GM18873 (cell line): ENCODE data around the gene UBE2L6.

Experiments used
- ATAC-seq: cut with Tn5 transposase; IDR thresholded peaks from one replicate; pipeline ENCODE4 v1.9.1; 2021; ENCODE audit warnings: mild to moderate bottlenecking, moderate library complexity, moderate number of reproducible peaks; ENCODE audit not compliant: unreplicated experiment, low FRiP score

The UBE2L6 gene

DNA sequence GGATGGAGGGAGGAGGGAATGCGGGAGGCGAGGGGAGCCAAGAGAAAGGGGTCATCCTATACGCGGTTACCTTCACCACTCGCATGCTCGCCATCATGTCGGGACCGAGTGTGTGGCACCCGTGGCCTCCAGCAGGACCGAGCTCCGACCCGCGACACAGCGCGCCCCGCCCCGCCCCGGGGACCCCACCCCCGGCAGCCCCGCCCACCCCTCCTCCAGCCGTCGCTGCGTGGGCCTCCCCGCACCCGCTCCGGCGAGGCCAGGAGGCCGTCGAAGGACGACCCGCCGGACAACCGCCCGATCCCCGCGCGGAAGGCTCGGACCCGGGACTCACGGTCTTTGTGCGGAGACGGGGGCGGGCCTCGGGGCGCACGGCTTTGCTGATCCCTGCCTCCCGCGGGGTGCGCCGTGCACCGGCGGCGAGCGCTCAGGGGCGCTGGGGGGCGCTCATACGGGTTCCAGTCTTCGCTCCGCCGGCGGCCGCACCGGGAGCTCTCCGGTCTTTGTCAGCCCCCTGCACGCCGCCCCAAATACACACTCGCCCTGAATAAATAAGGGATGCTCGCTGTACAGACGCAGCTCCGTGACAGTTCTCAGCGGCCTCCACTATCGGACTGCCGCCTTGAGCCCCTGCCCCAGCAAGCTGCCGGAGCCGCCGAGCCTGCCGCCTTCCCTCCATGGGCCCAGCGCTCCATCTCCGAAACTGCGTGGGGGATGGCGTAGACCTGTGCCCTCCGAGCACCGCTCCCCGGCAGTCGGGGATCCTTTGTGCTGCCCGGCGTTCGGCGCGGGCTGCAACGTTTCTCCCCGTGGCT is at the start of gene UBE2L6:
Gene UBE2L6, minus strand, starts transcription at position 158 of the 815 bp plus-strand sequence. Its CDS starts 61 bp downstream, at position 97.
- peak; percentile 76 for ATAC-seq

DNA sequence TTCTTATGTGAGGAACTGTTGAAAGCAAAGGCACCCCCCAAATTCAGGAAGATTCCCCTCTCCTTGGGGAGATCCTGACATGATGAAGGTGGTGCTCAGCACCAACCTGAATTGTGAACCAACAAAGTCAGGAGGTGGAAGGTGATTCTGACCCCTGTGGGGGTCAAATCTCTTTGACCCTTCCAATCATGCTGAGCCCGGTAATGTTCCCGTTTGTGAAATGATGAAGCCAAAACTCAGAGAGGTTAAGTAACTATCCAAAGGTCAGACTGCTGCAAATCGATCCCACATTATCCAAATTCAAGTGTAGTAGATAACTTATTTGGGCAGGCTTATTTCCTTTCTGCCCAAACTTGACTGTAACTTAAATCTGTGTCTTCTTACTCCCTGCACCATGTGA is 49.1 kb upstream of the UBE2L6 start:
- no peak for ATAC-seq

DNA sequence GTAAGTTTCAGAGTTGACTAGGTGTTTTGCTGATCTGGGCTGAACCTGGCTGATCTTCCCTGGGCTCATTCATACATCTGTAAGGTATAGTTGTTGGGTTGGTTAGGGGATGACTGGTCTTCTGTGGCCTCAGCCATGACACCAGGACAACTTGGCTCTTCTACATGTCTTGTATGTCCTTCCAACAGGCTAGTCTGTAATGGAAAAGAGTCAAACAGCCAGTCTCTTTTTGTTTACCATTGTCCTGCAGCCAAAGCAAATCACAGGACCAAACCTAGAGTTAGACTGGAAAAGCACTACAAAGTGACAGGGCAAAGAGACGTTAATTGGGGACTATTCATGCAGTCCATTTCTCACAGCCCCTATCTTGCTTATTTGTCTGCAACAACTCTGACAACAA is 47.8 kb upstream of the UBE2L6 start:
- ATAC-seq = no peak

DNA sequence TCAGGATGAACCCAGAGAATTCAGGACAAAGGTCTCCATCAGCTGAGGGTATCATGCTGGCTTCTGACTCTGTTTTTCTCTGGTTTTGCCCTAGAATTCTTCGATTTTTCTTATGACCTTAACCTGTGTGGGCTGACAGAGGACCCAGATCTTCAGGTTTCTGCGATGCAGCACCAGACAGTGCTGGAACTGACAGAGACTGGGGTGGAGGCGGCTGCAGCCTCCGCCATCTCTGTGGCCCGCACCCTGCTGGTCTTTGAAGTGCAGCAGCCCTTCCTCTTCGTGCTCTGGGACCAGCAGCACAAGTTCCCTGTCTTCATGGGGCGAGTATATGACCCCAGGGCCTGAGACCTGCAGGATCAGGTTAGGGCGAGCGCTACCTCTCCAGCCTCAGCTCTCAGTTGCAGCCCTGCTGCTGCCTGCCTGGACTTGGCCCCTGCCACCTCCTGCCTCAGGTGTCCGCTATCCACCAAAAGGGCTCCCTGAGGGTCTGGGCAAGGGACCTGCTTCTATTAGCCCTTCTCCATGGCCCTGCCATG is 46.8 kb upstream of the UBE2L6 start:
- no peak for ATAC-seq

DNA sequence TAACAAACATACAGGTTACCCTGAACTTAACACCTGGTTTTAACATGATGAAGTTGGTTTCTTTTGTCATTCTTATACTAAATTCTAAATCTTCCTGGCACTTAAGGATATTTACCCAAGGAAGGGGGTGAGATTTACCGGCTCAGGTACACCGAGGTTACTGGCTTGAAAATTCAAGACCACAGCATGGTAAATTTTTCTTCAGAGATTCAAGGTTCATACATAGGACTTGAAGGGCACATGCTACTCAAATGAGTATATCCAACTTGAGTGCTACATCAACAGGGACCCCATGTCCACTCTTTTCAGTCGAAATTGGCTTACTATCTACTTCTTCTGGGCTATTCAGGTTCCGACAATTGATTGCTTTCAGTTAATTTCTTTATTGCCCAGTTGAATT is 42.7 kb upstream of the UBE2L6 start:
- ATAC-seq = no peak

DNA sequence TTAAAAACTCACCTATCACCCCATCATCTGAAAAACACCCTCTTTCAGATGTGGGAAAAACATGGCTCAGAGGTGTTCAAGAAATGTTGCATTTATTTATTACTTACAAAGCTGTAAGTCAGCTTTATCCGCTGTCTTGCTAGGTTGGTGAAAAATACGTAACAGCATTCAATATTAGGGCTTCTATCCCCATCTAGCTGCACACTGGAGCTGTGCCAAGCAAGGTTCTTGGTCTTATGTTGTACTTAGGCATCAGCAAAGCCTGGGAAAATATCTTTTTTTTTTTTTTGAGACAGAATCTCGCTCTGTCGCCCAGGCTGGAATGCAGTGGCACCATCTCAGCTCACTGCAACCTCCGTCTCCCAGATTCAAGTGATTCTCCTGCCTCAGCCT is 37.6 kb upstream of the UBE2L6 start:
- ATAC-seq = no peak

DNA sequence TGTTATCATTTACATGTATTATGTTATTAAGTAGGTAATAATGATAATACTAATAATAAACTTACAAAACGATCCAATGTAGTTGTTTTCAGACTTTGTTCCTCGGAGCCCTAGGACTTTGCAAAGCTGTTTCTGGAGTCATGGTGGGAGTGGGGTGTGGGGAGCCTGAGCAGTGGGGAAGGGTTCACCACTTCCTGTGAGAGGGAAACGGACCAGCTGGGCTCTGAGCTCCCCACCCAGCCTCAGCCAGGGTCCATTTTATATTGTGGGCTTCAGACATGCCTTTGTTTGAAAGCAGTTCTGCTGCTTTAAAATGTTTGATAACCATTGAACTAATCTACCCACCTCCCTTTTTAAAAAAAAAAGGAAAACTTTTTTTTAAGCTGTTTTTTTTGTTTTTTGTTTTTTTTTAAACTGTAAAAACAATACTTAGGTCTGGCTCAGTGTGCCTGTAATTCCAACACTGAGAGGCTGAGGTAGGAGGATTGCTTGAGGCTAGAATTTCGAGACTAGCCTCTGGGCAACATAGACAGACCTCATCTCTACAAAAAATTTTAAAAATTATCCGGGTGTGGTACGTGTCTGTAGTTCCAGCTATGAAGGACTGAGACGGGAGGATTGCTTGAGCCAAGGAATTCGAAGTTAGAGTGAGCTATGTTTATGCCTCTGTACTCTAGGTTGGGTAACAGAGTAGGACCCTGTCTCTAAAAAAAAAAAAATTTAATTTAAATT is 37.0 kb upstream of the UBE2L6 start:
- ATAC-seq = no peak

DNA sequence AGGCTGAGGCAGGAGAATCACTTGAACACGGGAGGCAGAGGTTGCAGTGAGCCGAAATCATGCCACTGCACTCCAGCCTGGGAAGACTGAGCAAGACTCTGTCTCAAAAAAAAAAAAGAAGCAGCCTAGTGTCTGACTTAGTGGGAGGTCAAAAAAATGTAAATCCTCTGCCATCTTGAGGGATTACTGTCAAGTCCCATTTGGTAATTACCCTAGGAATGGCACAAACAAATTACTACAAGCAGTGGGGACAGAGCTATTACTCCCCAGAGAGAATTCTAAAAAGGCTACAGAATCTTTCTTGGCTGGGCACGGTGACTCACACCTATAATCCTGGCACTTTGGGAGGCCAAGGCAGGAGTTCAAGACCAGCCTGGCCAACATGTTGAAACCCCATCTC is 33.8 kb upstream of the UBE2L6 start:
- ATAC-seq = no peak

DNA sequence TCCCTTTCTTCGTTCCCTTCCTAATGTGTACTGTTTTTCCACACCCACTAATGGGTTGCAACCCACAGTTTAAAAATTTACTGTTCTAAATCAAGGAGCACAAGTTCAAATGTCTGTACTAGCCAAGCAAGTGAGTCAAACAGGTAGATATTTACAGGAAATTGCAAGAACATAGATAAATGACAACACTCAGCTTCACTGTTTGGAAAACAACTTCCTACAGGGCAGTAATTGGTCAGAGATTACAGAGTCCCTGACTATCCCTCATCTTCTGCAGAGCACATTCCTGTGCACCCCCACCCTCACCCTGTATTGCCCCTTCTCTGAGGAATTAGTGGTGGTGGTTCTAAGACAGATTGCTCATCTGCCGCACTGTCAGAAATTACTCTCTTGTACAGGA is 31.9 kb upstream of the UBE2L6 start:
- ATAC-seq = no peak

DNA sequence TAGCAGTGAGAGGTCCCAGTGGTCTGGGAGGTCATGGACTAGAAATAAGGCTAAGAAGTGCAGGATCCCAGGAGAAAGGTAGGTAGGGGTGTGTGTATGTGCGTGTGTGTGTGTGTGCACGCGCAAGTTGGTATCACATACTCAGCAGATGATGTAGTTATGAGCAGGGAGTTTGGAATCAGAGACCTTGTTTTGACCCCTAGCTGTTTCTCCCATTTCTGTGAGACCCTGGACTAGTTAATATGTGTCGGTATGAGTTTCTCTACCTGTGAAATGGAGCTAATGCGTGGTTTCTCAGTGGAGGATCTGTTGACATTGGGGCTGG is 31.3 kb upstream of the UBE2L6 start:
- ATAC-seq = no peak

DNA sequence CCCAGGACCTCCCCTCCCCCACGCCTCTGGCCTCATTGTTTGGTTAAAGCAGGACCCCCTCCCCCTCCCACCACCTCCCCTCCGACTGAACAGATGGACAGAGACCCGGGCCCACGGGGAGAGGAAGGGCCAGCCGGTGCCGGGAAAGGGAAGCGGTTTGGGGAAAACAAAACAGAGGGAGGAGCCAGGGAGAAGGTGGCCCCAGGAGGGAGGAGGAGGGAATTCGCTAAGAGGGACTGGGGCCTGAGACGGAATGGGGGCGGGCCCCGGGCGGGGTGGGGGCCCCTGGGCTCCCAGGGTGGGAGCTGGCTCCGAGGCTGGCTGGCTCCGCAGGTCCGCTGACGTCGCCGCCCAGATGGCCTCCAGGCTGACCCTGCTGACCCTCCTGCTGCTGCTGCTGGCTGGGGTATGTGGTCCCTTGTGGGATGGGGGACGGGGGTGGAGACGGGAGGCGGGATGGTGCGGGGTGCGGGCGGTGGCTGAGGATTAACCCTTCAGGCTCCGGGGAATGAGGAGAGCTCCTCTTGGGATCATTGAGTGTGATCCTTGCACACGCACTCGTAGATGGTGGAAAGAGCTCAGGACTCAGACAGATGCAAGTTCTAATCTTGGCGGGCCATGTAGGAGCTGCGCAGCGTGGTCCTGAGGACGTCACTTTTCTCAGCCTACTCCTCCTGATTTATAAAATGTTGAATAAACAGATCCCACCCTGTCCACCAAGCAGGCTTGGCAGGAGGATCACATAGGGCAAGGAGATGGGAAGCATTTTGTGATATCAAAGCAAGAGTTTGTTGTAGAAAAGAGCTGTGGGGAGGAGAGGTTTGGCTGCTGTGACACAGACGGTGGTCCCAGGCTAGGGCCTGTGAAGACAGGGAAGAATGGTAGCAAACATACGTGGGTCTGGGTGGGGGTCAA is 30.7 kb upstream of the UBE2L6 start:
- no peak for ATAC-seq

DNA sequence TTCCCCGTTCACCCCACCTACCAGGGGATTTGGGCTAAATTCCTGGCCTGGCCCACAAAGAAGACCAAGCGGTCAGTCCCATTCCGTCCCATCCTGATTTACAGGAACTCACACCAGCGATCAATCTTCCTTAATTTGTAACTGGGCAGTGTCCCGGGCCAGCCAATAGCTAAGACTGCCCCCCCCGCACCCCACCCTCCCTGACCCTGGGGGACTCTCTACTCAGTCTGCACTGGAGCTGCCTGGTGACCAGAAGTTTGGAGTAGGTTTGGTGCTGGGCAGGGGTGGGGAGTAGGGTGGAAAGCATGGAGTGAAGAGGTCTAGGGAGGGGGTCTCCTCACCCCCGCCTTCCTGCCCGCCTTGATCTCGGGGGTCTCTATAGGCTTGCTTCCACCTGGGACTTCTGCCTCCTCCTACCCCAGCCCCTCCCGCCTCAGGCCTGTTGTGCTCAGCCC is 30.0 kb upstream of the UBE2L6 start, which contains the start of gene SERPING1:
Gene SERPING1, plus strand, starts transcription at position 225 of the 455 bp plus-strand sequence. CDS start 586 bp downstream, outside the sequence.
- ATAC-seq = no peak

DNA sequence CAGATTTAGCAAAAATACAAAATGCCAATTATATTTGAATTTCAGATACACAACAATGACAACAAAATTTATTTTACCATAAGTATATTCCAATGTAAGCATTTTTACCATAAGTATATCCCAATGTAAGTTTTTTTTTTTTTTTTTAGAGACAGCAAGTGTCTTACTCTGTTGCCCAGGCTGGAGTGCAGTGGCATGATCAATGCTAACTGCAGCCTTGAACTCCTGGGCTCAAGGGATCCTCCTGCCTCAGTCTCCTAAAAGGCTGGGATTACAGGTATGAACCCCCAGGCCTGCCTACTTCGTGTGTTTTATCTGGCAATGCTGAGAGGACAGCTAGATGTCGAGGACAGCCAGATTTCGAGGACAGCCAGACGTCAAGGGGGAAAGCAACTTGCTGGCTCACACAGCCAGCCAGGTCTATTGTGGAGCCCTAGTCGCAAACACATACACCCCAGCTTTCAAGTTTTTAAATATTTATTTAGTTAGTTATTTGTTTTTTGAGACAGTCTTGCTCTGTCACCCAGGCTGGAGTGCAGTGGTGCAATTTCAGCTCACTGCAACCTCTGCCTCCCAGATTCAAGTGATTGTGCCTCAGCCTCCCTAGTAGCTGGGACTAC is 28.9 kb upstream of the UBE2L6 start:
- no peak for ATAC-seq

DNA sequence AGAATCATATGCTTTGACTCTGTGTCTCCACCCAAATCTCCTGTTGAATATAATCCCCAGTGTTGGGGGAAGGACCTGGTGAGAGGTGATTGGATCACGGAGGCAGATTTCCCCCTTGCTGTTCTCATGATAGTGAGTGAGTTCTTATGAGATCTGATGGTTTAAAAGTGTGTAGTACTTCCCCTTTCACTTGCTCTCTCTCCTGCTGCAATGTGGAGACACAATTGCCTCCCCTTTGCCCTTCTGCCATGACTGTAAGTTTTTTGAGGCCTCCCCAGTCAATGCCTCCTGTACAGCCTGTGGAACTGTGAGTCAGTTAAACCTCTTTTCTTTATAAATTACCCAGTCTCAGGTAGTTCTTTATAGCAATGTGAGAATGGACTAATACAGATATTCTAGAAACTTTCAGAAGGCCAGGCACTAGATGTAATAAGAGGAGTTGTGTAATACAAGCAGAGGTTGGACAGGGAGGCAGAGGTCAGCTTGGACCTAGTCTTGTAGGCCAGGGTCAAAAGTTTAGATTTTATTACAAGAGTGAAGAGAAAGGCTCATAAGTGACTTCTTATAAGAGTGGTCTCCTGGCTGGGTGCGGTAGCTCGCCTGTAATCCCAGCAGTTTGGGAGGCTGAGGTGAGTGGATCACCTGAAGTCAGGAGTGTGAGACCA is 20.7 kb upstream of the UBE2L6 start:
- ATAC-seq = no peak

DNA sequence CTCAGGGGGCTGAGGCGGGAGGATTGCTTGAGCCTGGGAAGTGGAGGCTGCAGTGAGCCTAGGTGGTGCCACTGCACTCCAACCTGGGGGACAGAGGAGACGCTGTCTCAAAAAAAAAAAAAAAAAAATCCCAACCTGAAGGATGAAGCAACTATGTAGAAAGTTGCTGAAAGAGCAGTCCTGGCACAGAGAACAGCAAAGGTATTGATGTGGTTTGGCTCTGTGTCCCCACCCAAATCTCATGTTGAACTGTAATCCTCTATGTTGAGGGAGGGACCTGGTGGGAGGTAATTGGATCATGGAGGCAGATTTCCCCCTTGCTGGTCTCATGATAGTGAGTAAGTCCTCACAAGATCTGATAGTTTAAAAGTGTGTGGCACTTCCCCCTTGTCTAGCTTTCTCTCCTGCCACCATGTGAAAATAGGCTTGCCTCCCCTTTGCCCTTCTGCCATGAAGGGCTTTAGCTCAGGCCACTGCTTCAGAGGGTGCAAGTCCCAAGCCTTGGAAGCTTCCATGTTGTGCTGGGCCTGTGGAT is 19.3 kb upstream of the UBE2L6 start:
- ATAC-seq = no peak

DNA sequence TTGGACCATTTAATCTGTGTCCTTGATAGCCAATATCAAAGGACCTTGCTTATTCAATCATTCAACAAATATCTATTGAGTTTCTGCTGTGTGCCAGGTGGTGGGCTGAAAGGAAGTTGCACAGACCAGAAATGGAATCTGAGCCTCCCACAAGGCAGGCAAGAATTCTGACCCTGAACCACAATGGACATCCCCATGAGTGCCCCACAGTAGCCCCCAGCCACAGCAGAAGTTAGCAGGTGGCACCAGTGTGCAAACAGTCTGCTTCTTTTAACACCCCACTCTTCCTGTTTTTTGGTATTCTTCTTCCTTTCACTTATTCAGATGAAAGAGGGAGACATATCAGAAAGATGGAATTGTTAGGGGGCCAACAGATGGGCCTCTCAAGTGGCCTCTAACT is 17.8 kb upstream of the UBE2L6 start:
- ATAC-seq = no peak

DNA sequence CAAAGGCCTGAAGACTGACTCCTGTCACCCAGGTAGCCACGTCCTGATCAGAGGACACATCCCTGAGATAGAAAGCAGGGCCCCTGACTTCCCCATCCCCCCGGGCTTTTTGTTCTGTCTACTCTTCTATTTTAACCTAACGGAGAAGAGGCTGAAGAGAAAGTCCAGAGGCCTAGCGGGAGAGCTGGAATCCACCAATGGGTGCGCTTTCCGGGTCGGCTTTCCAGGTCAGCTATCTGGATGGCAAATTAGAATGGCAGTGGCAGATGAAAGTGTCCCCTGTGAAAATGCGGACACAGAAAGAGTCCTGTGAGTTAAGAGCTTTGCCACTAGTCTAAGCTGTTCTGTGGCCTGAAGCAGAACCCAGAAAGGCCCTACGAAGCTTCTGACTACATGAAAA is 16.9 kb upstream of the UBE2L6 start:
- no peak for ATAC-seq

DNA sequence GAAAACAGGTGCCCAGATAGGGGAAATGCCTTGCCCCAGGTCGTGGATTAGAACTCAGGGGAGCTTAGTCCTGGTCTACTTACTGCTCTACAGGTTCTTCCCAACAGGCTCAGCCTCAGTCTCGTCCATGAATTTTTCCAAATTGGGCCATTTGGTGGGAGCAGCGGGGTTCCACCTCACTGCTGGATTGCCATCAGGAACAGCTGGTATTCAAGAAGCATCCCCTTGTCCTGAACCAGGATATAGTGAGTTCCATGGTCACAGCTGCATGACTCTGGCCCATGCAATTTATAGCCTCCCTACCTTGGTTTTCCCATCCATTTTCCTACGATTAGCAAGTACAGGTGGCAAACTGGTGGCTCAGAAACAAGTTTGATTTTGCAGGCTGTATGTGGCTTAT is 6.6 kb upstream of the UBE2L6 start:
- no peak for ATAC-seq

DNA sequence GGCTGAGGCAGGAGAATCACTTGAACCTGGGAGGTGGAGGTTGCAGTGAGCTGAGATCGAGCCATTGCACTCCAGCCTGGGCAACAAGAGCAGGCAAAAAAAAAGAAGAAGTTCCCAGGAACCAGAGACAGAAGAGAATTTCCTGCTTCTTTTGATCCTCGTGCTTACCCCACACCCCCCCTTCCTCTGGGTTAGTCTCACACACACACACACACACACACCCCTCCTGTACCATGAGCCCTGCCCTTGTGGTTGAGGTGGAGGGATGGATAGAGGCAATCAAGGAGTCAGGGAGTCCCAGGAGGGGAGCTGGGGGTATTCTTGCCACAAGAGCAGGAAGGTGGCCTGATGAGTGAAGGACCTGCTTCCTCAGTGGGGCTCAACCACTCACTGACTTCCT is 4.1 kb upstream of the UBE2L6 start:
- ATAC-seq = no peak
